AG04449 (cell line): ENCODE results near the gene PRDM8.

Experiments used
- CTCF ChIA-PET: fragments of 350-600 bp; formaldehyde crosslinking; extraction: SDS; loops from one replicate; lab custom pipeline; 2021; ENCODE audit warnings: antibody characterized with exemption; lab: Yijun Ruan, JAX
- POLR2A ChIA-PET: fragments of 400-600, 350-600 bp; formaldehyde crosslinking; extraction: SDS; loops from one replicate; lab custom pipeline; 2020; ENCODE audit warnings: antibody characterized with exemption, inconsistent platforms; lab: Yijun Ruan, JAX
- DNase-seq: peaks from one replicate; pipeline ENCODE4 v3.0.0-alpha.2; 2010; ENCODE audit warnings: low read depth, low spot score
- H3K4me3 ChIP-seq: 2 replicates; pipeline ENCODE4 v1.5.1; 2011; ENCODE audit warnings: low read depth, mild to moderate bottlenecking, control low read depth, low read length
- TF ChIP-seq, protein P1 (sequence below): IDR thresholded peaks from one replicate; pipeline ENCODE4 v1.5.1; 2011; ENCODE audit warnings: mild to moderate bottlenecking, moderate library complexity, low read length, control low read depth, inconsistent platforms; ENCODE audit not compliant: insufficient read depth; ENCODE audit errors: missing control alignments

The PRDM8 gene

DNA sequence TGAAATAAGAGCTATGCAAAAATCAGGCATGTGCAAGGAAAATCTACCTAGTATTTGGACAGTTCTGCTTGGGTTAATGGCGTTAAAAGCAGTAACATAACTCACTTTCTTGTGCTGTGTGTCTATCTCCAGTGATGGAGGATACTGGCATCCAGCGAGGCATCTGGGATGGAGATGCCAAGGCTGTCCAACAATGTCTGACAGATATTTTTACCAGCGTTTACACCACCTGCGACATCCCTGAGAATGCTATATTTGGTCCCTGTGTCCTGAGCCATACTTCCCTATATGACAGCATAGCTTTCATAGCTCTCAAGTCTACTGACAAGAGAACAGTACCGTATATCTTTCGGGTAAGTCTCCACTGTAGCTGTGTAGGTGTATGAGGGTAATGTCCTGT is 2.6 kb downstream of the PRDM8 start:
- TF ChIP-seq, protein P1, sequence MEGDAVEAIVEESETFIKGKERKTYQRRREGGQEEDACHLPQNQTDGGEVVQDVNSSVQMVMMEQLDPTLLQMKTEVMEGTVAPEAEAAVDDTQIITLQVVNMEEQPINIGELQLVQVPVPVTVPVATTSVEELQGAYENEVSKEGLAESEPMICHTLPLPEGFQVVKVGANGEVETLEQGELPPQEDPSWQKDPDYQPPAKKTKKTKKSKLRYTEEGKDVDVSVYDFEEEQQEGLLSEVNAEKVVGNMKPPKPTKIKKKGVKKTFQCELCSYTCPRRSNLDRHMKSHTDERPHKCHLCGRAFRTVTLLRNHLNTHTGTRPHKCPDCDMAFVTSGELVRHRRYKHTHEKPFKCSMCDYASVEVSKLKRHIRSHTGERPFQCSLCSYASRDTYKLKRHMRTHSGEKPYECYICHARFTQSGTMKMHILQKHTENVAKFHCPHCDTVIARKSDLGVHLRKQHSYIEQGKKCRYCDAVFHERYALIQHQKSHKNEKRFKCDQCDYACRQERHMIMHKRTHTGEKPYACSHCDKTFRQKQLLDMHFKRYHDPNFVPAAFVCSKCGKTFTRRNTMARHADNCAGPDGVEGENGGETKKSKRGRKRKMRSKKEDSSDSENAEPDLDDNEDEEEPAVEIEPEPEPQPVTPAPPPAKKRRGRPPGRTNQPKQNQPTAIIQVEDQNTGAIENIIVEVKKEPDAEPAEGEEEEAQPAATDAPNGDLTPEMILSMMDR = no peak
- POLR2A ChIA-PET = no interaction called here
- H3K4me3 ChIP-seq = no peak overlapping the region
- CTCF ChIA-PET = interaction anchor here (0.9 to 7.8 kb wide), 9 partner anchors 10 to 1158 kb away, joined by 3 to 100 read pairs (median 4); no protein-coding TSS in a partner anchor
- DNase-seq = no peak

- TF ChIP-seq, protein P1 = no peak
- POLR2A ChIA-PET = interaction anchor here (0.7 to 1.6 kb wide), 3 partner anchors 18 to 85 kb away, joined by 3 to 4 read pairs (median 4); no protein-coding TSS in a partner anchor
- DNase-seq = no peak
- peak overlapping the region; percentile 63 for H3K4me3 ChIP-seq
- CTCF ChIA-PET = interaction anchor here (0.7 to 7.8 kb wide), 41 partner anchors 8 to 1284 kb away, joined by 3 to 100 read pairs (median 4); no protein-coding TSS in a partner anchor
Measured at GRCh38 chr4:80201252-80202151, 4.2 kb downstream of the PRDM8 start.

- DNase-seq = no peak
- TF ChIP-seq, protein P1 = peak; percentile 88
- H3K4me3 ChIP-seq = peak overlapping the region; percentile 63
- POLR2A ChIA-PET = interaction anchor here (0.7 to 1.6 kb wide), 5 partner anchors 19 to 130 kb away, joined by 3 to 4 read pairs (median 4); no protein-coding TSS in a partner anchor
- CTCF ChIA-PET = interaction anchor here (0.6 to 5.6 kb wide), 47 partner anchors 9 to 1284 kb away, joined by 3 to 81 read pairs (median 4); no protein-coding TSS in a partner anchor
Measured at GRCh38 chr4:80202190-80202711, 4.9 kb downstream of the PRDM8 start.

GRCh38 chr4:80202741-80203553 is 5.6 kb downstream of the PRDM8 start:
- peak overlapping the region; percentile 63 for H3K4me3 ChIP-seq
- CTCF ChIA-PET = interaction anchor here (0.6 to 5.6 kb wide), 44 partner anchors 9 to 1285 kb away, joined by 3 to 81 read pairs (median 4); no protein-coding TSS in a partner anchor
- POLR2A ChIA-PET = interaction anchor here (0.8 to 1.6 kb wide), 3 partner anchors 20 to 131 kb away, joined by 3 to 4 read pairs (median 4); no protein-coding TSS in a partner anchor
- no peak for DNase-seq
- TF ChIP-seq, protein P1 = no peak

GRCh38 chr4:80204433-80205011 is 7.2 kb downstream of the PRDM8 start:
- ChIA-PET POLR2A (no interaction called here), CTCF (interaction anchor here (0.6 to 1.5 kb wide), 5 partner anchors 9 to 131 kb away, joined by 3 to 10 read pairs (median 3); no protein-coding TSS in a partner anchor)
- no peak overlapping the region for H3K4me3 ChIP-seq
- DNase-seq = no peak
- TF ChIP-seq, protein P1 = no peak
